ENCODE measurements around the gene AKNA.
A peak's percentile ranks its signal among the peaks of the same experiment; 100 is the strongest.

Gene AKNA

GRCh38 chr9:114291064-114291474 lies 96.7 kb downstream of the AKNA start:
- H3K27me3 ChIP-seq (ENCODE audit: control insufficient read depth in 3 of 3, insufficient read depth in 3 of 3, low read depth in 1 of 3, low read length in 3 of 3), result no peaks in the 10 kb centered on the region
- no peak overlapping the region for H4K91ac ChIP-seq (ENCODE audit: low read depth, low read length, poor library complexity)
- H2BK120ac ChIP-seq (ENCODE audit: low read depth, low read length), result no peak overlapping the region
- H3K9ac ChIP-seq (ENCODE audit: low read depth, low read length, poor library complexity), result no peak overlapping the region
- H2AK5ac ChIP-seq (ENCODE audit: low read depth, low read length), result no peak overlapping the region
- DNase-seq (ENCODE audit: low spot score), result peak; percentile 79
- H2BK5ac ChIP-seq (ENCODE audit: low read length), result no peak overlapping the region
- H2BK12ac ChIP-seq (ENCODE audit: low read length), result no peak overlapping the region
- peaks cover 2 to 9% of the 10 kb centered on the region in 2 donors for H3K4me1 ChIP-seq (ENCODE audit: control insufficient read depth in 2 of 2, insufficient read depth in 1 of 2, low read depth in 1 of 2, low read length in 2 of 2)
- no peak overlapping the region for H3K14ac ChIP-seq (ENCODE audit: low read length)
- H2AFZ ChIP-seq (ENCODE audit: low read length), result no peak overlapping the region
- H3K9me3 ChIP-seq (replicated peaks in 1 of 2; ENCODE audit: control insufficient read depth in 2 of 2, insufficient read depth in 1 of 2, low read depth in 1 of 2, low read length in 2 of 2), result peaks cover 3 to 18% of the 10 kb centered on the region in 2 donors
- no peak overlapping the region for H3K27ac ChIP-seq (replicated peaks; ENCODE audit: low read length)
- no CpG with 5 or more reads among the region's 12 CpGs for WGBS, 2 donors (ENCODE audit: extremely low coverage in 2 of 2, insufficient read length in 2 of 2, insufficient replicate concordance in 1 of 2)
- no peak overlapping the region for H3K4ac ChIP-seq (ENCODE audit: low read length)
- H4K8ac ChIP-seq (ENCODE audit: low read depth, low read length), result no peak overlapping the region
- H3K18ac ChIP-seq (ENCODE audit: low read length), result no peak overlapping the region
- H3K4me2 ChIP-seq (ENCODE audit: insufficient read depth, low read length, poor library complexity, severe bottlenecking), result no peak overlapping the region
- H3K79me1 ChIP-seq (ENCODE audit: low read depth, low read length), result no peaks in the 10 kb centered on the region
- no peak overlapping the region for H3K4me3 ChIP-seq (ENCODE audit: low read length in 2 of 2)
- no peak overlapping the region for H2BK15ac ChIP-seq (ENCODE audit: low read length)
- H3K23ac ChIP-seq (ENCODE audit: low read depth, low read length, poor library complexity), result no peak overlapping the region
- peaks cover 5 to 28% of the 10 kb centered on the region in 2 donors for H3K36me3 ChIP-seq (replicated peaks in 1 of 2; ENCODE audit: control insufficient read depth in 2 of 2, insufficient read depth in 2 of 2, low read length in 2 of 2)

GRCh38 chr9:114290561-114290986 lies 97.2 kb downstream of the AKNA start:
- no peak overlapping the region for H2AK5ac ChIP-seq (ENCODE audit: low read depth, low read length)
- H3K9me3 ChIP-seq (replicated peaks in 1 of 2; ENCODE audit: control insufficient read depth in 2 of 2, insufficient read depth in 1 of 2, low read depth in 1 of 2, low read length in 2 of 2), result peaks cover 3 to 14% of the 10 kb centered on the region in 2 donors
- H2BK120ac ChIP-seq (ENCODE audit: low read depth, low read length), result no peak overlapping the region
- H4K91ac ChIP-seq (ENCODE audit: low read depth, low read length, poor library complexity), result no peak overlapping the region
- H3K9ac ChIP-seq (ENCODE audit: low read depth, low read length, poor library complexity), result no peak overlapping the region
- peaks cover 2 to 13% of the 10 kb centered on the region in 2 donors for H3K4me1 ChIP-seq (ENCODE audit: control insufficient read depth in 2 of 2, insufficient read depth in 1 of 2, low read depth in 1 of 2, low read length in 2 of 2)
- H3K4ac ChIP-seq (ENCODE audit: low read length), result no peak overlapping the region
- H2BK15ac ChIP-seq (ENCODE audit: low read length), result no peak overlapping the region
- H3K18ac ChIP-seq (ENCODE audit: low read length), result no peak overlapping the region
- H2AFZ ChIP-seq (ENCODE audit: low read length), result no peak overlapping the region
- no peaks in the 10 kb centered on the region for H3K27me3 ChIP-seq (ENCODE audit: control insufficient read depth in 3 of 3, insufficient read depth in 3 of 3, low read depth in 1 of 3, low read length in 3 of 3)
- peaks cover 5 to 28% of the 10 kb centered on the region in 2 donors for H3K36me3 ChIP-seq (replicated peaks in 1 of 2; ENCODE audit: control insufficient read depth in 2 of 2, insufficient read depth in 2 of 2, low read length in 2 of 2)
- no peak overlapping the region for H4K8ac ChIP-seq (ENCODE audit: low read depth, low read length)
- no peak overlapping the region for H2BK12ac ChIP-seq (ENCODE audit: low read length)
- no peak overlapping the region for H3K14ac ChIP-seq (ENCODE audit: low read length)
- H3K4me3 ChIP-seq (ENCODE audit: low read length in 2 of 2), result no peak overlapping the region
- no CpG with 5 or more reads among the region's 7 CpGs for WGBS, 2 donors (ENCODE audit: extremely low coverage in 2 of 2, insufficient read length in 2 of 2, insufficient replicate concordance in 1 of 2)
- H3K4me2 ChIP-seq (ENCODE audit: insufficient read depth, low read length, poor library complexity, severe bottlenecking), result no peak overlapping the region
- H3K79me1 ChIP-seq (ENCODE audit: low read depth, low read length), result no peaks in the 10 kb centered on the region
- no peak overlapping the region for H2BK5ac ChIP-seq (ENCODE audit: low read length)
- H3K23ac ChIP-seq (ENCODE audit: low read depth, low read length, poor library complexity), result no peak overlapping the region
- H3K27ac ChIP-seq (replicated peaks; ENCODE audit: low read length), result no peak overlapping the region
- no peak for DNase-seq (ENCODE audit: low spot score)

- peak overlapping the region; percentile 14 for H2AK5ac ChIP-seq (ENCODE audit: low read depth, low read length)
- no peak overlapping the region for H4K8ac ChIP-seq (ENCODE audit: low read depth, low read length)
- H3K18ac ChIP-seq (ENCODE audit: low read length), result peak overlapping the region; percentile 77
- H3K23ac ChIP-seq (ENCODE audit: low read depth, low read length, poor library complexity), result no peak overlapping the region
- WGBS, 2 donors (ENCODE audit: extremely low coverage in 2 of 2, insufficient read length in 2 of 2, insufficient replicate concordance in 1 of 2), result no CpG with 5 or more reads among the region's 13 CpGs
- H2BK12ac ChIP-seq (ENCODE audit: low read length), result no peak overlapping the region
- H3K4me2 ChIP-seq (ENCODE audit: insufficient read depth, low read length, poor library complexity, severe bottlenecking), result no peak overlapping the region
- no peak overlapping the region for H3K27ac ChIP-seq (replicated peaks; ENCODE audit: low read length)
- no peaks in the 10 kb centered on the region for H3K79me1 ChIP-seq (ENCODE audit: low read depth, low read length)
- peaks cover 6 to 23% of the 10 kb centered on the region in 2 donors for H3K36me3 ChIP-seq (replicated peaks in 1 of 2; ENCODE audit: control insufficient read depth in 2 of 2, insufficient read depth in 2 of 2, low read length in 2 of 2)
- H2BK5ac ChIP-seq (ENCODE audit: low read length), result no peak overlapping the region
- DNase-seq (ENCODE audit: low spot score), result no peak
- peaks cover 2 to 15% of the 10 kb centered on the region in 2 donors for H3K4me1 ChIP-seq (ENCODE audit: control insufficient read depth in 2 of 2, insufficient read depth in 1 of 2, low read depth in 1 of 2, low read length in 2 of 2)
- no peak overlapping the region for H3K4ac ChIP-seq (ENCODE audit: low read length)
- no peak overlapping the region for H2BK120ac ChIP-seq (ENCODE audit: low read depth, low read length)
- H3K27me3 ChIP-seq (ENCODE audit: control insufficient read depth in 3 of 3, insufficient read depth in 3 of 3, low read depth in 1 of 3, low read length in 3 of 3), result no peaks in the 10 kb centered on the region
- no peak overlapping the region for H2AFZ ChIP-seq (ENCODE audit: low read length)
- no peak overlapping the region for H3K14ac ChIP-seq (ENCODE audit: low read length)
- H3K9me3 ChIP-seq (replicated peaks in 1 of 2; ENCODE audit: control insufficient read depth in 2 of 2, insufficient read depth in 1 of 2, low read depth in 1 of 2, low read length in 2 of 2), result peaks cover 3 to 7% of the 10 kb centered on the region in 2 donors
- H2BK15ac ChIP-seq (ENCODE audit: low read length), result no peak overlapping the region
- no peak overlapping the region for H4K91ac ChIP-seq (ENCODE audit: low read depth, low read length, poor library complexity)
- H3K4me3 ChIP-seq (ENCODE audit: low read length in 2 of 2), result no peak overlapping the region
- no peak overlapping the region for H3K9ac ChIP-seq (ENCODE audit: low read depth, low read length, poor library complexity)
These were observed 98.0 kb downstream of the AKNA start for GRCh38 chr9:114289571-114290481.

GRCh38 chr9:114289106-114289505 lies 98.7 kb downstream of the AKNA start:
- H3K27me3 ChIP-seq (ENCODE audit: control insufficient read depth in 3 of 3, insufficient read depth in 3 of 3, low read depth in 1 of 3, low read length in 3 of 3), result no peaks in the 10 kb centered on the region
- H3K4me2 ChIP-seq (ENCODE audit: insufficient read depth, low read length, poor library complexity, severe bottlenecking), result no peak overlapping the region
- H3K27ac ChIP-seq (replicated peaks; ENCODE audit: low read length), result no peak overlapping the region
- H2AFZ ChIP-seq (ENCODE audit: low read length), result no peak overlapping the region
- H2BK120ac ChIP-seq (ENCODE audit: low read depth, low read length), result no peak overlapping the region
- WGBS, 2 donors (ENCODE audit: extremely low coverage in 2 of 2, insufficient read length in 2 of 2, insufficient replicate concordance in 1 of 2), result no CpG with 5 or more reads among the region's 13 CpGs
- H3K36me3 ChIP-seq (replicated peaks in 1 of 2; ENCODE audit: control insufficient read depth in 2 of 2, insufficient read depth in 2 of 2, low read length in 2 of 2), result peaks cover 10 to 20% of the 10 kb centered on the region in 2 donors
- no peak overlapping the region for H4K91ac ChIP-seq (ENCODE audit: low read depth, low read length, poor library complexity)
- DNase-seq (ENCODE audit: low spot score), result no peak
- H3K9ac ChIP-seq (ENCODE audit: low read depth, low read length, poor library complexity), result no peak overlapping the region
- no peak overlapping the region for H3K14ac ChIP-seq (ENCODE audit: low read length)
- no peak overlapping the region for H3K4me3 ChIP-seq (ENCODE audit: low read length in 2 of 2)
- no peak overlapping the region for H3K4ac ChIP-seq (ENCODE audit: low read length)
- H2AK5ac ChIP-seq (ENCODE audit: low read depth, low read length), result no peak overlapping the region
- no peak overlapping the region for H4K8ac ChIP-seq (ENCODE audit: low read depth, low read length)
- no peak overlapping the region for H3K23ac ChIP-seq (ENCODE audit: low read depth, low read length, poor library complexity)
- no peaks in the 10 kb centered on the region for H3K79me1 ChIP-seq (ENCODE audit: low read depth, low read length)
- H2BK5ac ChIP-seq (ENCODE audit: low read length), result no peak overlapping the region
- H3K9me3 ChIP-seq (replicated peaks in 1 of 2; ENCODE audit: control insufficient read depth in 2 of 2, insufficient read depth in 1 of 2, low read depth in 1 of 2, low read length in 2 of 2), result peaks cover 0 to 2% of the 10 kb centered on the region in 2 donors
- H3K4me1 ChIP-seq (ENCODE audit: control insufficient read depth in 2 of 2, insufficient read depth in 1 of 2, low read depth in 1 of 2, low read length in 2 of 2), result peaks cover 2 to 15% of the 10 kb centered on the region in 2 donors
- peak overlapping the region; percentile 72 for H3K18ac ChIP-seq (ENCODE audit: low read length)
- no peak overlapping the region for H2BK15ac ChIP-seq (ENCODE audit: low read length)
- H2BK12ac ChIP-seq (ENCODE audit: low read length), result no peak overlapping the region

Measured in neuronal stem cell (in vitro differentiated cells).